Activated T-helper 1 cell treated with anti-CD3 and anti-CD28 coated beads, Interleukin-12 subunit alpha, Interleukin-12 subunit beta, Interleukin-2, Interleukin-4 antibody, amounts not matched to agents 30 ng/mL and 10 ng/mL and 1 ng/mL, durations not matched to agents 14 hours and 24 hours and 36 hours (primary cell): ENCODE data around the gene FARS2. TPM values are rescaled to one million over a fixed set of nuclear protein-coding genes. Genes with fewer than 3 reads are reported as not detected.

Source experiments
- DNase-seq: peaks from one replicate; pipeline ENCODE4 v3.0.0; 2021; ENCODE audit warnings: low spot score
- H3K27ac Mint-ChIP-seq: one replicate; pipeline ENCODE4 v1.8.0; 2021; ENCODE audit warnings: mild to moderate bottlenecking, mixed read lengths
- H3K27me3 Mint-ChIP-seq: one replicate; pipeline ENCODE4 v1.8.0; 2022; ENCODE audit warnings: mild to moderate bottlenecking, moderate library complexity, mixed read lengths; ENCODE audit not compliant: insufficient read depth
- H3K36me3 Mint-ChIP-seq: one replicate; pipeline ENCODE4 v1.8.0; 2021; ENCODE audit warnings: low read depth, mixed read lengths
- H3K4me1 Mint-ChIP-seq: one replicate; pipeline ENCODE4 v1.8.0; 2021; ENCODE audit warnings: low read depth, mixed read lengths
- H3K4me3 Mint-ChIP-seq: one replicate; pipeline ENCODE4 v1.8.0; 2021; ENCODE audit warnings: mild to moderate bottlenecking, moderate library complexity, mixed read lengths
- H3K9me3 Mint-ChIP-seq: one replicate; pipeline ENCODE4 v1.8.0; 2021; ENCODE audit warnings: mixed read lengths
- intact Hi-C: fragments of 100-400 bp; cut with micrococcal nuclease; formaldehyde crosslinking; loops from one replicate; pipeline ENCODE4 v1.15.1; 2024
- total RNA-seq: library from RNA; stranded (reverse); gene quantifications from 2 replicates; pipeline ENCODE4 v1.2.3, GENCODE V29; 2022

FARS2 gene
- total RNA-seq, 1 donor from 2014 or later: 23.8 TPM

DNA sequence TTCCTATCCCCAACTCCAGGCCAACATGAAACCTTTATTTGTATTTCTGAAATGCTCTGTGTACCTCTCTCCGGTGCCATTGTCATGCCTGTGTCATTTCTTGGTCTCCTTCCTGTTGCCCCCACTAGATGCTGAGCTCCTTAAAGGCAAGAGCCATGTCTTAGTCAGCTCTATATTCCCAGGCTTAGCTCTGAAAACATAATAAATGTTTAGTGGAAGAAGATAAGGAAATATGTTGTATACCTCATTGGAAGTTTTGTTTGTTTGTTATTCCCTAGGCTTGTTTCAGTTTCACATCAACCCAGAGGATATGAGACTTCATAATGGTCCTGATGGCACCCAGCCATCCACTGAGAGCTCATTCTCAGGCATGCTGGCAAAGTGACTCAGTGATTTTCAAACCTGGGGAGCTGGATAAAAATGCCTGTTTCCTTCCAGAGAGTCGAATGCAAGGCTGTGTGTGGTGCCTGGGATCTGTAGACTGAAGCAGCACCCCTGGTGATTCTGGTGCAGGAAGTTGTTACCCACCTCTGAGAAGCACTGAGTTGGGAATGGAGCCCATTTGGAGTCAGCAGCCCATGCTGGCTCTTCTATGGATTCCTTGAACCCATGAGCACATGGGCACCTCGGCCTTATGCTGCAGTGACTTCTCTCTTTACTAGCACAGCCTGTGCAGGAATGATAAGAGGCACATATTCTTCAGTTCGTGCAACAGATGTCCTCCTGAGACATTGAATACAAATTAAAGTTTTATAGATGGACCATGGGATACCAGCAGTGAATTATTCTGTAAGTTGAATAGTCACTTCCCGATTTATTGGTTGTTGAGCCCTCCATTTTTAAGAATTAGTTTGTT is 205.2 kb downstream of the FARS2 start:
- no peak overlapping the region for H3K27ac Mint-ChIP-seq
- H3K4me1 Mint-ChIP-seq: no peaks in the 10 kb centered on the region
- no peaks in the 10 kb centered on the region for H3K9me3 Mint-ChIP-seq
- intact Hi-C loops: no loop called here
- no peaks in the 10 kb centered on the region for H3K27me3 Mint-ChIP-seq
- H3K4me3 Mint-ChIP-seq: no peak overlapping the region
- H3K36me3 Mint-ChIP-seq: no peaks in the 10 kb centered on the region
- no peak for DNase-seq

DNA sequence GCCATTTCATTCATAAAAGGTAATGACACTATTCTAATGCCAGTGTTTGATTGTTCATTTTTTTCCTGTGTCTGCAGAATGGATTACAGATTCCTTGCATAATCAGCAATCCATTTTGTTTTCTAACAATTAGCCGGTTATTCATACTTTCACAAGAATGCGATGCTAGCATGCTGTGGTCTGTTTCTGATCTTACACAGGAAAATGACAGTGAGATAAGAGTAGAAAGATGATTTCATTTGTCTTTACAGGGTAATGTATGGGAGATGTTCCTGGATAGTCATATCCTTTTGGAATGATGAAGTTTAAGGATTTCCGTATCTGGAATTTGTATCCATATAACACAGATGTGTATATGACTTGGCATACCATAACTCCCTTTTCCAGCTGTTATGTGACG is 207.3 kb downstream of the FARS2 start:
- no peaks in the 10 kb centered on the region for H3K36me3 Mint-ChIP-seq
- DNase-seq: no peak
- no peak overlapping the region for H3K27ac Mint-ChIP-seq
- H3K27me3 Mint-ChIP-seq: no peaks in the 10 kb centered on the region
- no peak overlapping the region for H3K4me3 Mint-ChIP-seq
- H3K4me1 Mint-ChIP-seq: no peaks in the 10 kb centered on the region
- intact Hi-C loops: no loop called here
- H3K9me3 Mint-ChIP-seq: no peaks in the 10 kb centered on the region

DNA sequence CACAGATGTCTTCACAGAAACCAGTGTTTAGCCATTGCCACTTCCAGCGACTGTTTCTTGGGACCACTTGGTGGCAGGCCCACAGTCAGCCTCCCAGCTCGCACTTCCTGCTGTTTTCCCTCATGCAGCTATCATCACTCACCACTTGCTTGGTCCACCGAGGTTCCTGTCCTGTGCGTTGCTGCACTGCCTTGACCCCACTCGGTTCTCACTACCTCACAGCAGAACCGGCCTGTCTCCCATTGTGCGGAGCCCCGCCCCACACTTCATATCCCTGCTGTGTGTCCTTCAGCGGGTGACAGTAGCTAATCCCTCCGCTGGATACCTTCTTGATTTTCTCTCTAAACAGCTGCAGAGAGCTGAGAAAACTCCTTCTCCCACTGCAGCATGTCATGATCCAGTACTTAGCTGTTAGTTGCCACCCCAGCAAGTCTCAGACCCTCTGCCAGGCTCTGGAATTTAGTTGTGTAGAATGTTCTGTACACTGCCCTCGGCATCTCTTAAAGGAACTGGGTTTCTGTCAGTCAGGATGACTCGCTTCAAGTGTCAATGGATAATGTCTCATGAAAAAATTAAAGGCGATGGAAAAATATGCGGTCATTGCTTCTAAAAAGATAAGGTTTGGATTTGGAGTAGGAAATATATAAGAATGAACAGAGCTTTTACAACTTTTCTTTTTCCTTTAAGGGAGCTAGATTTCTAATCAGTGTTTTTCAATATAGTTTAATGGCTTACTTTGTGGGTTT is 208.0 kb downstream of the FARS2 start:
- no peak overlapping the region for H3K4me3 Mint-ChIP-seq
- no peak for DNase-seq
- H3K36me3 Mint-ChIP-seq: no peaks in the 10 kb centered on the region
- no peak overlapping the region for H3K27ac Mint-ChIP-seq
- intact Hi-C loops: no loop called here
- no peaks in the 10 kb centered on the region for H3K9me3 Mint-ChIP-seq
- H3K27me3 Mint-ChIP-seq: no peaks in the 10 kb centered on the region
- no peaks in the 10 kb centered on the region for H3K4me1 Mint-ChIP-seq

DNA sequence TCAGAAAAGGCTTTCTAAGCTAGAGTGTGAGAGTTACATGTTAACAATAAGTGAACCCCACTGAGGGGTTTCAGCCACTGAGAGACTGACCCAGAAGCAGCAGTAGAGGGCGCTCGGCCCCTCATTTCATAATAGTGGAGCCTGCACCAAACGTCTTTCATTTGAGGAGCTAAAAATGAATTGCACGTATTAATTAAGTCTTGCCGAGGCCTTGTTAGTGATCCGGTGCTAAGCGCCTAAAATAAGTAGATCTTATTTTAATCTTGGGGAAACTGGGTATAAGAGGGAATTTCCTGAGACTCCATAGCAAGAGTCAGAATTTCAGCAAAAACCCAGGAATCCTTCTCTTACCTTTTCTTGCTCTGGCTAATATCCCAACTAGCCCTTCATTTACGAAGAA is 209.7 kb downstream of the FARS2 start:
- H3K9me3 Mint-ChIP-seq: no peaks in the 10 kb centered on the region

DNA sequence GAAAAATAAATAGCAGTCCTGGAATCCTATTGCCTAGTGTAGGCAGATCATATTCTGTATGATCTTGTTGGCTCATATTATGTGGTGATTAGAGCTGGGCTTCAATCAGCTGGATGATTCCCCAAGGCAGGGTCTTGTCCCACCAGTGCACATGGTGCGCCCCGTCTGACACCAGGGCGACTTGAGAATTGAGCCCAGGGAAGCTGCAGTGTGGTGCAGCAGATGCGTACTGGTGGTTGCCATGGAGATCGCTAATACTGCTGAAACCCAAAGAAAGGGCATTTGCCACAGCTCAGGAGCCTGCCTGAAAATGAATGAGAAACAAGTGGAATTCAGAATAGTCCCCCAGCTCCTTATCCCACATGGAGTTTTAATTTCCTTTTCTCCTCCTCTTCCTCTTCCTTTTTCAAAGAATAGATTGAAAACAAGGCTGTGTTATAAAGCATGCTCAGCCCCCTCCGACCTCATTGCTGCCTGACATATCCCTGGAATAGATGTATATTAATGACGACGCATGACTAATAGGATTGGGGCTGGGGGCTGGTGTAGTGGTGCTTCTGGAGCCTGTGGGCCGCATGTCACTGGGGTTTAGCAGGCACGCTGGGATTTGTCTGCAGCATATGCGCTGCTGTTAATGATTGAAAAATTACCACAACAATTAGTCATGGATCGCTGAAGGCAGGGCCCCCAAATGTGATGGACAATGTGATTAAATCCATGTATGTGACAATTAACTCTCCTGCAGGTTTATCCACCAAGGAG is 210.5 kb downstream of the FARS2 start:
- intact Hi-C loops: loop anchor here (2.0 to 10.0 kb wide), 5 partner anchors 153 to 1075 kb away; no protein-coding TSS in a partner anchor
- H3K27ac Mint-ChIP-seq: no peak overlapping the region
- DNase-seq: no peak
- H3K27me3 Mint-ChIP-seq: no peaks in the 10 kb centered on the region
- H3K4me1 Mint-ChIP-seq: no peaks in the 10 kb centered on the region
- no peaks in the 10 kb centered on the region for H3K9me3 Mint-ChIP-seq
- H3K36me3 Mint-ChIP-seq: no peaks in the 10 kb centered on the region
- no peak overlapping the region for H3K4me3 Mint-ChIP-seq

More for the DNA sequence above, 209.7 kb downstream of the FARS2 start:
- Mint-ChIP-seq H3K27me3 (no peaks in the 10 kb centered on the region), H3K36me3 (no peaks in the 10 kb centered on the region), H3K27ac (no peak overlapping the region), H3K4me1 (no peaks in the 10 kb centered on the region), H3K4me3 (no peak overlapping the region)
- peak; percentile 18 for DNase-seq
- intact Hi-C loops: loop anchor here (2.0 to 10.0 kb wide), 5 partner anchors 154 to 1076 kb away; no protein-coding TSS in a partner anchor

DNA sequence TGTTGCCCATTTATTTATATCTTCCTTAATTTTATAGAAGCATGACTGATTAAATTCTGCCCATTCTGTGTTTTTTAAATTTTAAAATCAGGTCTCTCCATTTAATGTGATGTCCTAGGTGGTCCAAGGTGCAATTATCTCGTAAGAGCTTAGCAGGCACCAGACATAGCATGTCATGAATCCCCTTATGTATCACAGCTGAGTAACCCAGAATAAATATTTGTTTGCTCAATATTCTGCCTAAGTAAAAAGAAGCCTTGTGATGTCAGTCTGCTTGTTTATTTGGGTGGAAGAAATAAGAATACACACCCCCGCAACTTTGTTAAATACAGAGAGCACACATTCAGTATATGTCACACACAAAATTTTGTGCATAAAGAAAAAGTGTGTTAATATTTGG is 211.3 kb downstream of the FARS2 start:
- H3K36me3 Mint-ChIP-seq: no peaks in the 10 kb centered on the region
- intact Hi-C loops: loop anchor here (5.0 to 10.0 kb wide), 2 partner anchors 152 to 395 kb away; no protein-coding TSS in a partner anchor
- H3K4me3 Mint-ChIP-seq: no peak overlapping the region
- H3K9me3 Mint-ChIP-seq: no peaks in the 10 kb centered on the region
- H3K27ac Mint-ChIP-seq: no peak overlapping the region
- DNase-seq: no peak
- H3K4me1 Mint-ChIP-seq: no peaks in the 10 kb centered on the region
- no peaks in the 10 kb centered on the region for H3K27me3 Mint-ChIP-seq

DNA sequence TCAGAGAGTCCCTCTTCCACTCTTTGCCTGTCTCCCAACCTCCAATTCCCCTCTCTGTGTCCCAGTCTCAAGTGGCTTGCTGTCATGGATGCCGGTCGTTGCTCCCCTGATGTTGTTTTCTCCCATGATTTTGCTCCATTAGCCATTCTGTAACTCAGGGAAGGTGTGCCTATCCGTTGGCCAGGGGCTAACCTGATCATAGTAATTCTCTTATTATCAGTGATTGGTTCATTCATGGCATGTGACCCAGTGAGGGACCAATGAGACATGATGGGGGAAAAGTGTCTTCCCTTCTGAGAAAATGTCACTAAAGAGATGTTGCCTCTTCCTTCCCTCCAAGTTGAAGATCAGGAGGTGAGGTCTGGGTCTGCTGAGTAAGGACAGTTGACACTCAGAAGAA is 214.5 kb downstream of the FARS2 start:
- no peak overlapping the region for H3K27ac Mint-ChIP-seq
- no peak overlapping the region for H3K4me3 Mint-ChIP-seq
- no peak for DNase-seq
- no peaks in the 10 kb centered on the region for H3K27me3 Mint-ChIP-seq
- H3K36me3 Mint-ChIP-seq: no peaks in the 10 kb centered on the region
- no peaks in the 10 kb centered on the region for H3K4me1 Mint-ChIP-seq
- intact Hi-C loops: loop anchor here (10.0 kb wide), 1 partner anchor 149 kb away; no protein-coding TSS in a partner anchor
- no peaks in the 10 kb centered on the region for H3K9me3 Mint-ChIP-seq

DNA sequence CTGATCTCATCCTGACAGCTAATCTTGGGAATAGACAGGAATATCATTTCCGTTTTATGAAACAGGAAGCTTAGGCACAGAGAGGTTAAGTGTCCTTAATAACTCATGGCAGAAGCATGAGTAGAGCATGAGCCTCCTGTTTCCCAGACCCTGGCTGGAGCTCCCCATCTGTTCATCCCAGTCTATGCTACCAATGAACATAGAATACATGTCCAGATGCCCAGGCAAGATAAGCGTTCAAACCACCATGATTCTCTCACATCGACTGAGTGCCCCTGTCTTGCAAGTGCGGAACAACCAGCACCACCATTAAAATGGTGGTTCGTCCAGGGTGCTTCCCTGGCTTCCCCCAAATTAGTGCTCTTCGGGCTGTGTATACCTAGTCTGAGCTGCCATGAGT is 217.1 kb downstream of the FARS2 start:
- H3K9me3 Mint-ChIP-seq: no peaks in the 10 kb centered on the region
- H3K36me3 Mint-ChIP-seq: no peaks in the 10 kb centered on the region
- no peak overlapping the region for H3K4me3 Mint-ChIP-seq
- no peaks in the 10 kb centered on the region for H3K27me3 Mint-ChIP-seq
- DNase-seq: no peak
- intact Hi-C loops: loop anchor here (10.0 kb wide), 1 partner anchor 146 kb away; no protein-coding TSS in a partner anchor
- H3K27ac Mint-ChIP-seq: no peak overlapping the region
- H3K4me1 Mint-ChIP-seq: no peaks in the 10 kb centered on the region

DNA sequence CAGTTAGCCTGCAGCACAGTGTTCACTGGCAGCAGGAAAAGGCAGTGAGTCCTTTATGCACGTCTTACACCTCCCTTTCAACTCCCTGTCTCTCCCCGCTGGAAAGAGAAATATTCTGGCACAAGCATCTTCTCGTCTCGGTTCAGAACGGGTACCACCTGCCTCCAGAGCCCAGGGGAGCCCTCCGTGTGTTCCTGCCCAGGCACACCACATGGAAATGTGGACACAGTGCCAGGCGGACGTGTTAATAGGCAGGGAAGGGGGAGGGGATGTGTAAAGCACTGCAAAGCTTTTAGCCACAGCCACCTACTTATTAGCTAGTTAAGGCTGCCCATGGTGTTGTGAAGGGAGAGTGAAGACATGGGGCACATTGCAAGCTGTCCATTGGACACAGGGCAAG is 219.7 kb downstream of the FARS2 start:
- Mint-ChIP-seq H3K4me3 (no peak overlapping the region), H3K36me3 (no peaks in the 10 kb centered on the region), H3K27me3 (no peaks in the 10 kb centered on the region), H3K27ac (no peak overlapping the region), H3K4me1 (no peaks in the 10 kb centered on the region), H3K9me3 (no peaks in the 10 kb centered on the region)
- intact Hi-C loops: no loop called here
- DNase-seq: no peak

DNA sequence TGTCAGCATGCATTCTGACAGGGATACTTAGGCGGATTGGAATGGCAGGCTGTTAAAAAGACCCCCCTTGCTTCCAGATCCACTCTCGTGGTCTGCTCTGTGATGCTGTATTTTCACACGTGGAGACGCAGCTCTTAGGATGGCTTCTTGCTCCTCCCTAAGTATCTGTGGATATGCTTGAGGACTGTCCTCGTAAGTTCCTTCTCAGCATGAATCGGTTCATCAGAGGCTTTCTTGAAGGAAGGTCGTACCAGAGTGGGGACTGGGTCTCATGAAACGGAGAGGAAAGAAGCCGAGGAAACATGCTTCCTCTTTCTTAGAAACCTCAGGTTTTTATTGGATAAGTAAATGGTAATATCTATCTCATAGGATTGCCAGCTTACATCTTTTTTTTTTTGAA is 220.4 kb downstream of the FARS2 start:
- intact Hi-C loops: no loop called here
- H3K9me3 Mint-ChIP-seq: no peaks in the 10 kb centered on the region
- H3K4me3 Mint-ChIP-seq: no peak overlapping the region
- no peaks in the 10 kb centered on the region for H3K4me1 Mint-ChIP-seq
- H3K36me3 Mint-ChIP-seq: no peaks in the 10 kb centered on the region
- no peak overlapping the region for H3K27ac Mint-ChIP-seq
- no peaks in the 10 kb centered on the region for H3K27me3 Mint-ChIP-seq
- DNase-seq: no peak

DNA sequence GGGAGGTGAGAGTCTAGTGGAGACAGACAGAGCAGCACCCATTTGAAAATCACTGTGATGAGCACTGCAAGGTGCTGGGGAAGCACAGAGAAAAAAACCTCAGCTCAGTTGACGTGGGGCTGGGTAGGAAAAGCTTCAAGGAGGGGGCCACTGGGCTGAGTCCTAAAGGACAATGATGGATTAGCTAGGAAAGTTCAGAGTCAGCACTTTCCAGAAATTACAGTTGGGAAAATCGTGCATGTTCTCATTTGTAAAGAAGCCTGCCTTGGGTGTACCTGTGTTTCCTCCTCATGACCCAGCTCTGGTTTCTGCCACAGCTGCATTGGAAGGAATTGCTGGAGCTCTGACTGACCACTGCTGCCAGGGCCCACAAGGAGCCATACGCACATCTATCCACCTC is 221.3 kb downstream of the FARS2 start:
- Mint-ChIP-seq H3K9me3 (no peaks in the 10 kb centered on the region), H3K27me3 (no peaks in the 10 kb centered on the region), H3K36me3 (no peaks in the 10 kb centered on the region), H3K27ac (no peak overlapping the region), H3K4me1 (no peaks in the 10 kb centered on the region), H3K4me3 (no peak overlapping the region)
- intact Hi-C loops: no loop called here
- DNase-seq: no peak

DNA sequence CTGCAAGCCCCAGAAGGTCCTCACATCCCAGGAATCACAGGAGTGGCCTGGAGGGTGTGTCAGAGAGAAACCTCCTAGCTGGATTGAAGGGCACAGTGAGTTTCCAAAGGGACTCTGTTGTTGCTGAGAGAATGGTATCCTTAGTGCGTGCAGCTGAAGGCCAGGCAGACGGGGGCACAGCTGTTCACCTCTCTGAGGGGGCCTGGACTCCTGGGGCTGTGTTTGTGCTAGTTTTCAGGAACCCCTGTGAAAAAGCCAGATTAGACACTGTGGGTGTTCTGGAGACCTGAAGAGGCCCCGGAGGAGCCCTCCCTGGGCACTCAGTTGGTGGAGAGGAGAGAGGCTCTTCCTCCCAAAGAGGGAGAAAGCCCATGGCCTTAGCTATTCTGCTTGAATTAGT is 223.4 kb downstream of the FARS2 start:
- Mint-ChIP-seq H3K4me1 (no peaks in the 10 kb centered on the region), H3K4me3 (no peak overlapping the region), H3K36me3 (peaks cover 2% of the 10 kb centered on the region), H3K9me3 (no peaks in the 10 kb centered on the region), H3K27me3 (no peaks in the 10 kb centered on the region), H3K27ac (no peak overlapping the region)
- intact Hi-C loops: no loop called here
- DNase-seq: no peak
